B cell (primary cell): ENCODE results near the gene PTPRN2. TPM values are rescaled to one million over a fixed set of nuclear protein-coding genes. Genes with fewer than 3 reads are reported as not detected.

Experiments
- ATAC-seq: fragments of 200-7000 bp; cut with Tn5 transposase; one replicate; pipeline ENCODE4 v1.10.0; 2021; ENCODE audit warnings: low read depth, mild to moderate bottlenecking, moderate number of reproducible peaks, moderate library complexity
- CTCF ChIA-PET: fragments of 350-600 bp; sonication (Branson Sonifier 250); formaldehyde crosslinking; loops from one replicate; lab custom pipeline; 2021; ENCODE audit warnings: antibody characterized with exemption, inconsistent platforms; lab: Charles Lee
- POLR2A ChIA-PET: fragments of 350-600 bp; sonication (Branson Sonifier 250); formaldehyde crosslinking; loops from one replicate; lab custom pipeline; 2021; ENCODE audit warnings: antibody characterized with exemption; lab: Charles Lee
- DNase-seq: peaks from one replicate; pipeline ENCODE4 v3.0.0; 2013
- H2AFZ ChIP-seq: 2 replicates; pipeline ENCODE4 v1.6.1; 2012; ENCODE audit warnings: mild to moderate bottlenecking, low read depth, low read length; ENCODE audit not compliant: insufficient read depth, poor library complexity, severe bottlenecking
- H3K27ac ChIP-seq, 2 donors: 1 replicate in 1 of 2; 2 replicates in 1 of 2; pipeline ENCODE4 v1.5.1; 2012 to 2013; ENCODE audit warnings: low read length in 2 of 2, mild to moderate bottlenecking in 2 of 2, moderate library complexity in 1 of 2
- H3K27me3 ChIP-seq, 4 experiments: fragments of 200-600 bp in 1 of 4; sonication (generic) in 1 of 4; replicated peaks in 1 of 4; 1 replicate in 2 of 4; 2 replicates in 2 of 4; pipeline versions ENCODE4 v1.6.1 to v1.7.0; 2013 to 2016; ENCODE audit warnings: low read length in 3 of 4, mild to moderate bottlenecking in 2 of 4, mixed read lengths in 1 of 4, moderate library complexity in 1 of 4; ENCODE audit not compliant: insufficient read depth in 4 of 4, control insufficient read depth in 3 of 4; ENCODE audit errors: control extremely low read depth in 1 of 4
- H3K36me3 ChIP-seq, 2 experiments: replicated peaks in 1 of 2; 1 replicate in 1 of 2; 2 replicates in 1 of 2; pipeline versions ENCODE4 v1.6.1 to v1.7.1; 2013; ENCODE audit warnings: low read length in 1 of 2; ENCODE audit not compliant: insufficient read depth in 2 of 2, control insufficient read depth in 1 of 2; ENCODE audit errors: control extremely low read depth in 1 of 2, extremely low read depth in 1 of 2
- H3K4me1 ChIP-seq, 2 donors: fragments of 200-600 bp in 1 of 2; sonication (generic) in 1 of 2; 1 replicate in 1 of 2; 2 replicates in 1 of 2; pipeline versions ENCODE4 v1.5.1 to v1.6.1; 2013 to 2017; ENCODE audit warnings: low read length in 2 of 2; ENCODE audit not compliant: control insufficient read depth in 2 of 2, insufficient read depth in 2 of 2
- H3K4me2 ChIP-seq: replicated peaks from 2 replicates; pipeline ENCODE3; 2012; ENCODE audit warnings: mild to moderate bottlenecking, low read depth, low read length; ENCODE audit not compliant: poor library complexity, severe bottlenecking
- H3K4me3 ChIP-seq, 5 experiments: fragments of 200-600 bp in 1 of 5; sonication (generic) in 1 of 5; 1 replicate in 3 of 5; 2 replicates in 2 of 5; pipeline versions ENCODE4 v1.5.1 to v1.7.0; 2011 to 2016; ENCODE audit warnings: low read length in 4 of 5, mild to moderate bottlenecking in 4 of 5, low read depth in 2 of 5, control low read depth in 1 of 5, moderate library complexity in 1 of 5; ENCODE audit not compliant: insufficient read depth in 1 of 5; ENCODE audit errors: control extremely low read depth in 1 of 5, extremely low read depth in 1 of 5
- H3K79me2 ChIP-seq: fragments of 200-600 bp; sonication (generic); one replicate; pipeline ENCODE4 v1.6.0; 2016; ENCODE audit warnings: low read length; ENCODE audit not compliant: control insufficient read depth, insufficient read depth
- H3K9ac ChIP-seq: fragments of 200-600 bp; sonication (generic); 2 replicates; pipeline ENCODE4 v1.6.1; 2017; ENCODE audit warnings: mild to moderate bottlenecking, low read length, moderate library complexity
- H3K9me3 ChIP-seq, 3 donors: one replicate each; pipeline versions ENCODE4 v1.6.1 to v1.7.1; 2013; ENCODE audit warnings: low read length in 2 of 3; ENCODE audit not compliant: control insufficient read depth in 2 of 3, insufficient read depth in 1 of 3; ENCODE audit errors: control extremely low read depth in 1 of 3
- H4K20me1 ChIP-seq: 2 replicates; pipeline ENCODE4 v1.6.0; 2012; ENCODE audit warnings: mild to moderate bottlenecking, low read length; ENCODE audit not compliant: insufficient read depth, control insufficient read depth, poor library complexity, severe bottlenecking
- H3K27ac Mint-ChIP-seq: one replicate; pipeline ENCODE4 v1.8.0; 2021; ENCODE audit warnings: mixed read lengths
- H3K27me3 Mint-ChIP-seq: one replicate; pipeline ENCODE4 v1.8.0; 2021; ENCODE audit warnings: mixed read lengths
- H3K4me1 Mint-ChIP-seq: one replicate; pipeline ENCODE4 v1.8.0; 2021; ENCODE audit warnings: mixed read lengths
- H3K4me3 Mint-ChIP-seq: one replicate; pipeline ENCODE4 v1.8.0; 2021; ENCODE audit warnings: mixed read lengths
- H3K9me3 Mint-ChIP-seq: one replicate; pipeline ENCODE4 v1.8.0; 2022; ENCODE audit warnings: mixed read lengths; ENCODE audit not compliant: insufficient read depth
- EZH2 ChIP-seq: IDR thresholded peaks from 2 replicates; pipeline ENCODE4 v1.6.1; 2012; ENCODE audit warnings: borderline replicate concordance, low read depth, mild to moderate bottlenecking, moderate library complexity, low read length; ENCODE audit not compliant: insufficient read depth, poor library complexity, severe bottlenecking
- WGBS: methylation state at CpG from one replicate; pipeline ENCODE4 v1.1.5; 2013; ENCODE audit warnings: missing lambda C conversion rate; ENCODE audit not compliant: insufficient coverage; 5-methylcytosine and 5-hydroxymethylcytosine counted together
- intact Hi-C: fragments of 100-400 bp; cut with micrococcal nuclease; formaldehyde crosslinking; loops from one replicate; pipeline ENCODE4 v1.10.0; 2022
- polyA plus RNA-seq: library from polyadenylated mRNA; depleted of rRNA; stranded (reverse); fragments of >200 nt; gene quantifications from 2 replicates; pipeline ENCODE4 v1.2.3, GENCODE V29; 2012
- total RNA-seq, 2 donors: library from RNA; stranded (reverse); fragments of 120-200 nt in 1 of 2; gene quantifications; 1 replicate in 1 of 2; 2 replicates in 1 of 2; pipeline versions ENCODE4 v1.2.3 to v1.2.4, GENCODE V29; 2013 to 2022
- TF ChIP-seq, protein P1 (sequence below): fragments of 200-600 bp; IDR thresholded peaks from one replicate; pipeline ENCODE4 v1.8.0; 2022; ENCODE audit warnings: antibody characterized with exemption, mild to moderate bottlenecking

PTPRN2 gene
- total and polyA plus RNA-seq, 2 donors (not counting 1 experiment from before 2014, with no cell fraction given): 2.0 to 5.0 TPM

DNA sequence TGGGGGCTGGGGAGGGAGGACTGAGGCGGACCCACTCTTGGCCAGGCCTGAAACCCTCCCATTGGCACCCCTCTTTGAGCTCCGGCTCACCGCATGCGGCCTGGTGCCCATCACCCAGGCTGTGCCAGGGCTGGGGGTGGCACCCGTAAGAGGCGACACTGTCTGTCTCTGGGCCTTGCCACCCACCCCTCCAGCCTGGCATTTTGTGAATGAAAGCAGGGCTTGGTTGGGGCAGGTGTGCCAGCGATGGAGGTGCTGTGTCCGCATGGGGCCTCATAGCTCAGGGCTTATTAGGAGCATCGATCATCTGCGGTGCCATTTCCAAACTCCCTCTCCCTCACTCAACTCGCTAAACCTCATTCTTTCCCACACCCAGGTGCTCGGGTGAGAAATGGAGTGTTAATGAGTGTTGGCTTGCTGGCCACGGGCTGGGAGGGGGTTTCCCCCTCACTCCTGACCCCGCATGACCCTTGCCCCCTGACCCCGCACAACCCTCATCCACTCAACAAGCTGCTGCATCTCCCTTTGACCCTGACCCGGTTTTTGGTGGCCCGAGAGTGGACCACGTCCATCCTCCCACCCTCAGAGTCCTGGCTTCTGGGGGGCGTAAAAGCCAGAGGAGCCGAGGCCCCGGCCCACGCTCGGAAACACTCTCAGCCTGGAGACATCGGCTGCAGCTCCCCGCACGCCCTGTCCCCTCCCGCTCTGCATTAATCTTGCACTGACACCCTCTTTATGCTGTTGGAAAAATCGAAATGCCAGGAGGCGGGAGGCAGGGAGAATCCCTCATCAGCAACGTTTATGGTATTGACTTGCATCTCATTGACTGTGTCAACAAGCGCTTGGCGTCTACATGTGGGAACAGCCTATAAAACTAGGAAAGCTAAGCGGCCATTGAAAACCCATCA lies 1089.6 kb downstream of the PTPRN2 start:
- Histone ChIP-seq H3K9me3 (peaks cover 0 to 4% (median 0%) of the 10 kb centered on the region in 3 donors), H4K20me1 (no peaks in the 10 kb centered on the region), H3K27ac (no peak overlapping the region), H3K27me3 (no peaks in the 10 kb centered on the region), H3K9ac (no peak overlapping the region), H3K79me2 (no peaks in the 10 kb centered on the region), H3K36me3 (no peaks in the 10 kb centered on the region), H3K4me1 (peaks cover 5 to 6% of the 10 kb centered on the region in 2 donors), H3K4me3 (no peak overlapping the region), H3K4me2 (no peak overlapping the region), H2AFZ (no peak overlapping the region)
- peaks cover 5% of the 10 kb centered on the region for H3K9me3 Mint-ChIP-seq
- intact Hi-C loops: no loop called here
- ATAC-seq: no peak
- POLR2A ChIA-PET: interaction anchor here (0.5 kb wide), 1 partner anchor 204 kb away, joined by 3 read pairs; no protein-coding TSS in a partner anchor
- DNase-seq: no peak
- H3K27ac Mint-ChIP-seq: no peak overlapping the region
- H3K27me3 Mint-ChIP-seq: peaks cover 11% of the 10 kb centered on the region
- peaks cover 4% of the 10 kb centered on the region for H3K4me1 Mint-ChIP-seq
- no peak for TF ChIP-seq EZH2
- TF ChIP-seq, protein P1, sequence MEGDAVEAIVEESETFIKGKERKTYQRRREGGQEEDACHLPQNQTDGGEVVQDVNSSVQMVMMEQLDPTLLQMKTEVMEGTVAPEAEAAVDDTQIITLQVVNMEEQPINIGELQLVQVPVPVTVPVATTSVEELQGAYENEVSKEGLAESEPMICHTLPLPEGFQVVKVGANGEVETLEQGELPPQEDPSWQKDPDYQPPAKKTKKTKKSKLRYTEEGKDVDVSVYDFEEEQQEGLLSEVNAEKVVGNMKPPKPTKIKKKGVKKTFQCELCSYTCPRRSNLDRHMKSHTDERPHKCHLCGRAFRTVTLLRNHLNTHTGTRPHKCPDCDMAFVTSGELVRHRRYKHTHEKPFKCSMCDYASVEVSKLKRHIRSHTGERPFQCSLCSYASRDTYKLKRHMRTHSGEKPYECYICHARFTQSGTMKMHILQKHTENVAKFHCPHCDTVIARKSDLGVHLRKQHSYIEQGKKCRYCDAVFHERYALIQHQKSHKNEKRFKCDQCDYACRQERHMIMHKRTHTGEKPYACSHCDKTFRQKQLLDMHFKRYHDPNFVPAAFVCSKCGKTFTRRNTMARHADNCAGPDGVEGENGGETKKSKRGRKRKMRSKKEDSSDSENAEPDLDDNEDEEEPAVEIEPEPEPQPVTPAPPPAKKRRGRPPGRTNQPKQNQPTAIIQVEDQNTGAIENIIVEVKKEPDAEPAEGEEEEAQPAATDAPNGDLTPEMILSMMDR: no peak
- CTCF ChIA-PET: no interaction called here
- H3K4me3 Mint-ChIP-seq: no peak overlapping the region
- 90% methylated on average over 24 of the region's 33 CpGs for WGBS

DNA sequence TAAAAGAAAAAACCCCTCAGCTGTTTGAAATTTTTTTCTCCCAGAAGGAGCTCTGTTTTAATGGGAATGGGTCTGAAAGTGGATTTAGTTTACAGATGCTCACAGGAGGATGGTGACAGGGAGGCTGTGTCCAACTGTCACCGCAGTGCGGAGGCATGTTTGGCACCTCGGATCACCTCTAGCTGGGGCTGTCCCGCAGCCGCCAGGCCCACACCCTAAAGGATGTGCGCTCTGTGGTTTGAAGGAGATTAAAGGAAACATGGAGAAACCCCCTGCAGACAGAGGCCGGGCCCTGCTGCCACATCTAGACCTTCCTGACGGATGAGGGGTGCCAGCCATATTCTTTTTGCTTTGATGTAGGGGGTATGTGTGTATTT lies 1090.3 kb downstream of the PTPRN2 start:
- Mint-ChIP-seq H3K4me3 (no peak overlapping the region), H3K4me1 (no peaks in the 10 kb centered on the region), H3K27ac (no peak overlapping the region), H3K9me3 (peaks cover 5% of the 10 kb centered on the region), H3K27me3 (peaks cover 11% of the 10 kb centered on the region)
- intact Hi-C loops: no loop called here
- DNase-seq (no peak), ATAC-seq (no peak)
- H3K36me3 ChIP-seq: no peaks in the 10 kb centered on the region
- no peak overlapping the region for H3K9ac ChIP-seq
- H3K4me1 ChIP-seq: no peaks in the 10 kb centered on the region
- no peaks in the 10 kb centered on the region for H3K79me2 ChIP-seq
- H2AFZ ChIP-seq: no peak overlapping the region
- peaks cover 0 to 4% (median 0%) of the 10 kb centered on the region in 3 donors for H3K9me3 ChIP-seq
- 97% methylated on average over 6 of the region's 8 CpGs for WGBS
- no peak overlapping the region for H3K4me2 ChIP-seq
- ChIA-PET CTCF (no interaction called here), POLR2A (interaction anchor here (0.5 kb wide), 1 partner anchor 205 kb away, joined by 3 read pairs; no protein-coding TSS in a partner anchor)
- H3K4me3 ChIP-seq: no peak overlapping the region
- TF ChIP-seq EZH2: no peak
- TF ChIP-seq, protein P1: no peak
- H4K20me1 ChIP-seq: no peaks in the 10 kb centered on the region
- H3K27ac ChIP-seq: no peak overlapping the region
- no peaks in the 10 kb centered on the region for H3K27me3 ChIP-seq
